K562 (cell line): ENCODE results near the gene R3HDM2. TPM values are rescaled to one million over a fixed set of nuclear protein-coding genes. Genes with fewer than 3 reads are reported as not detected.

ENCODE experiments used
- MAZ ChIP-seq, 2 experiments: fragments of 450-650 bp in 1 of 2; sonication (generic) in 1 of 2; formaldehyde crosslinking; IDR thresholded peaks in 1 of 2; conservative IDR thresholded peaks in 1 of 2; 2 replicates each; pipeline versions ENCODE4 v1.4.0 to v1.5.0; 2020; ENCODE audit warnings: mild to moderate bottlenecking in 1 of 2, missing genetic modification reagents in 1 of 2
- NFE2L1 ChIP-seq: fragments of 450-650 bp; IDR thresholded peaks from 2 replicates; pipeline ENCODE4 v1.6.1; 2016; ENCODE audit warnings: missing genetic modification characterization, low read depth, mild to moderate bottlenecking, missing compliant biosample characterization, moderate library complexity, borderline replicate concordance
- TRIM28 ChIP-seq: fragments of 450-650 bp; IDR thresholded peaks from 2 replicates; pipeline ENCODE4 v1.6.1; 2017
- ZNF121 ChIP-seq: sonication (generic); formaldehyde crosslinking; conservative IDR thresholded peaks from 2 replicates; pipeline ENCODE4 v1.8.0; 2022; ENCODE audit warnings: missing genetic modification reagents
- ZNF384 ChIP-seq: IDR thresholded peaks from 2 replicates; pipeline ENCODE4 v1.6.1; 2012; ENCODE audit warnings: low read depth, low read length, improper control_type of control experiment
- polyA plus RNA-seq, 8 experiments: library from polyadenylated mRNA; depleted of rRNA in 4 of 8; stranded (reverse) in 5 of 8; unstranded in 3 of 8; fragments of >200 nt; fragmentation: Nextera tagmentation in 2 of 8; fragmentation: Illumina TruSeq in 1 of 8; extraction: Ambion mirVana in 2 of 8; extraction: Trizol in 1 of 8; gene quantifications; 2 replicates each; pipeline versions ENCODE4 v1.2.1 to v1.2.3, GENCODE V29; 2011 to 2014; ENCODE audit warnings: inconsistent platforms in 1 of 8, missing spikeins in 1 of 8
- total RNA-seq, 7 experiments: library from RNA; depleted of rRNA in 6 of 7; stranded (reverse); fragments of >200 nt in 6 of 7; fragmentation: Illumina TruSeq in 2 of 7; extraction: Trizol in 2 of 7; gene quantifications; 2 replicates each; pipeline versions ENCODE4 v1.2.1 to v1.2.3, GENCODE V29; 2011 to 2021; ENCODE audit warnings: low replicate concordance in 1 of 7
- TF ChIP-seq, protein P1 (sequence below): fragments of 450-650 bp; IDR thresholded peaks from 2 replicates; pipeline ENCODE4 v1.6.1; 2016; ENCODE audit warnings: mild to moderate bottlenecking
- TF ChIP-seq, protein P2 (sequence below), 2 experiments: fragments of 450-650 bp in 1 of 2; sonication (generic) in 1 of 2; formaldehyde crosslinking in 1 of 2; IDR thresholded peaks; 2 replicates each; pipeline versions ENCODE4 v1.7.1 to v1.9.0; 2016 to 2022; ENCODE audit warnings: inconsistent platforms in 1 of 2, mild to moderate bottlenecking in 1 of 2, missing genetic modification reagents in 1 of 2
- TF ChIP-seq, protein P3 (sequence below), 2 experiments: fragments of 200-800 bp in 1 of 2; sonication (Bioruptor generic) in 1 of 2; sonication (generic) in 1 of 2; formaldehyde crosslinking in 1 of 2; IDR thresholded peaks in 1 of 2; conservative IDR thresholded peaks in 1 of 2; 2 replicates each; pipeline versions ENCODE4 v1.5.0 to v1.6.1; 2016 to 2020; ENCODE audit warnings: missing compliant biosample characterization in 1 of 2, missing genetic modification characterization in 1 of 2, missing genetic modification reagents in 1 of 2
- TF ChIP-seq, protein P4 (sequence below): sonication (generic); formaldehyde crosslinking; IDR thresholded peaks from 2 replicates; pipeline ENCODE4 v1.8.1; 2023; ENCODE audit warnings: mild to moderate bottlenecking, missing genetic modification reagents

Gene R3HDM2
- total and polyA plus RNA-seq, 9 of the 15 experiments (the other 6 are each of a cell fraction or from before 2014, with no cell fraction given) = 3.3 to 18.8 (median 9.0) TPM

DNA sequence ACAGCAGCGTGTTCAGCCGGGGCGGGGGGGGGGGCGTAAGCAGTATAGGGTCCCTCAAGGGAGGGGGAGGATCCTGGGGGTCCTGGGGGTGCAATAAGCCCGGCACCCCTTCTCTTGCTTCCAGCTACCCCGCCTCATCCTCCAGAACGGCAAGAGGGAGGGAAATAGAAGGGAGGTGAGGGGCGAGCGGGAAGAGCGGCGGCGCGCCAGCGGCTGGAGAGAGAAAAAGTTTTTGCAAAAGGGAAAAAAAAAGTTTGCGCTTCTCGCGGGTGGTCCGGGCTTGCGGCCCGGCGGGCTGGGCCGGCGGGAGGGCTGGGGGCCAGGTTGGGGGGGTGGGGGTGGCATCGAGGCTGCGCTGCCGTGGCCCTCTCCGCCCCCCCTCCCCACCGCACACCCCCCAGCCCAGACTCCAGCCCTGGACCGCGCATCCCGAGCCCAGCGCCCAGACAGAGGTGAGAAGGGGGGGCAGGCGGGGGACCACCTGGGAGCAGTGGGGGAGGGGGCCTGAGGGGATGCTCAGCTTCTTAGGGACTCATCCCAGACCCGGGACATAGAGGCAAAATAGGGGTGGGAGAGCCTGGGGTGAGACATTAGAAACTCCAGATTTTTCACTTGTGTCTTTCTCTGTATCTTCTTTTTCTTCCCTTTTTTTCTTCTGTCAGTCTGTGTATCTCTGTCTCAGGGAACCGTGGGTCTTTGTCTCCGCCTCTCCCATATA lies 29.1 kb upstream of the R3HDM2 start, which contains the start of gene GLI1 (continued):
- TF ChIP-seq, protein P1, sequence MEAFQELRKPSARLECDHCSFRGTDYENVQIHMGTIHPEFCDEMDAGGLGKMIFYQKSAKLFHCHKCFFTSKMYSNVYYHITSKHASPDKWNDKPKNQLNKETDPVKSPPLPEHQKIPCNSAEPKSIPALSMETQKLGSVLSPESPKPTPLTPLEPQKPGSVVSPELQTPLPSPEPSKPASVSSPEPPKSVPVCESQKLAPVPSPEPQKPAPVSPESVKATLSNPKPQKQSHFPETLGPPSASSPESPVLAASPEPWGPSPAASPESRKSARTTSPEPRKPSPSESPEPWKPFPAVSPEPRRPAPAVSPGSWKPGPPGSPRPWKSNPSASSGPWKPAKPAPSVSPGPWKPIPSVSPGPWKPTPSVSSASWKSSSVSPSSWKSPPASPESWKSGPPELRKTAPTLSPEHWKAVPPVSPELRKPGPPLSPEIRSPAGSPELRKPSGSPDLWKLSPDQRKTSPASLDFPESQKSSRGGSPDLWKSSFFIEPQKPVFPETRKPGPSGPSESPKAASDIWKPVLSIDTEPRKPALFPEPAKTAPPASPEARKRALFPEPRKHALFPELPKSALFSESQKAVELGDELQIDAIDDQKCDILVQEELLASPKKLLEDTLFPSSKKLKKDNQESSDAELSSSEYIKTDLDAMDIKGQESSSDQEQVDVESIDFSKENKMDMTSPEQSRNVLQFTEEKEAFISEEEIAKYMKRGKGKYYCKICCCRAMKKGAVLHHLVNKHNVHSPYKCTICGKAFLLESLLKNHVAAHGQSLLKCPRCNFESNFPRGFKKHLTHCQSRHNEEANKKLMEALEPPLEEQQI = no peak
- peak; percentile 62; the same call in 1 of the 2 replicates for TF ChIP-seq ZNF384
- TF ChIP-seq NFE2L1 (tag) = no peak
- no peak; the same call in 1 of the 2 replicates for TF ChIP-seq ZNF121 (CRISPR knock-in tag)
- TF ChIP-seq, protein P2, sequence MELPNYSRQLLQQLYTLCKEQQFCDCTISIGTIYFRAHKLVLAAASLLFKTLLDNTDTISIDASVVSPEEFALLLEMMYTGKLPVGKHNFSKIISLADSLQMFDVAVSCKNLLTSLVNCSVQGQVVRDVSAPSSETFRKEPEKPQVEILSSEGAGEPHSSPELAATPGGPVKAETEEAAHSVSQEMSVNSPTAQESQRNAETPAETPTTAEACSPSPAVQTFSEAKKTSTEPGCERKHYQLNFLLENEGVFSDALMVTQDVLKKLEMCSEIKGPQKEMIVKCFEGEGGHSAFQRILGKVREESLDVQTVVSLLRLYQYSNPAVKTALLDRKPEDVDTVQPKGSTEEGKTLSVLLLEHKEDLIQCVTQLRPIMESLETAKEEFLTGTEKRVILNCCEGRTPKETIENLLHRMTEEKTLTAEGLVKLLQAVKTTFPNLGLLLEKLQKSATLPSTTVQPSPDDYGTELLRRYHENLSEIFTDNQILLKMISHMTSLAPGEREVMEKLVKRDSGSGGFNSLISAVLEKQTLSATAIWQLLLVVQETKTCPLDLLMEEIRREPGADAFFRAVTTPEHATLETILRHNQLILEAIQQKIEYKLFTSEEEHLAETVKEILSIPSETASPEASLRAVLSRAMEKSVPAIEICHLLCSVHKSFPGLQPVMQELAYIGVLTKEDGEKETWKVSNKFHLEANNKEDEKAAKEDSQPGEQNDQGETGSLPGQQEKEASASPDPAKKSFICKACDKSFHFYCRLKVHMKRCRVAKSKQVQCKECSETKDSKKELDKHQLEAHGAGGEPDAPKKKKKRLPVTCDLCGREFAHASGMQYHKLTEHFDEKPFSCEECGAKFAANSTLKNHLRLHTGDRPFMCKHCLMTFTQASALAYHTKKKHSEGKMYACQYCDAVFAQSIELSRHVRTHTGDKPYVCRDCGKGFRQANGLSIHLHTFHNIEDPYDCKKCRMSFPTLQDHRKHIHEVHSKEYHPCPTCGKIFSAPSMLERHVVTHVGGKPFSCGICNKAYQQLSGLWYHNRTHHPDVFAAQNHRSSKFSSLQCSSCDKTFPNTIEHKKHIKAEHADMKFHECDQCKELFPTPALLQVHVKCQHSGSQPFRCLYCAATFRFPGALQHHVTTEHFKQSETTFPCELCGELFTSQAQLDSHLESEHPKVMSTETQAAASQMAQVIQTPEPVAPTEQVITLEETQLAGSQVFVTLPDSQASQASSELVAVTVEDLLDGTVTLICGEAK (IDR thresholded peaks at IDR 0.05) = no peak
- TF ChIP-seq, protein P2 (CRISPR knock-in tag; IDR thresholded peaks at IDR 0.05) = no peak
- TF ChIP-seq MAZ (CRISPR knock-in tag; conservative IDR thresholded peaks at IDR 0.05 in 1 of 2, IDR thresholded peaks at IDR 0.05 in 1 of 2) = peak in 1 of 2 experiments; percentile 11; a peak in 2 of 4 replicates
- TF ChIP-seq, protein P3, sequence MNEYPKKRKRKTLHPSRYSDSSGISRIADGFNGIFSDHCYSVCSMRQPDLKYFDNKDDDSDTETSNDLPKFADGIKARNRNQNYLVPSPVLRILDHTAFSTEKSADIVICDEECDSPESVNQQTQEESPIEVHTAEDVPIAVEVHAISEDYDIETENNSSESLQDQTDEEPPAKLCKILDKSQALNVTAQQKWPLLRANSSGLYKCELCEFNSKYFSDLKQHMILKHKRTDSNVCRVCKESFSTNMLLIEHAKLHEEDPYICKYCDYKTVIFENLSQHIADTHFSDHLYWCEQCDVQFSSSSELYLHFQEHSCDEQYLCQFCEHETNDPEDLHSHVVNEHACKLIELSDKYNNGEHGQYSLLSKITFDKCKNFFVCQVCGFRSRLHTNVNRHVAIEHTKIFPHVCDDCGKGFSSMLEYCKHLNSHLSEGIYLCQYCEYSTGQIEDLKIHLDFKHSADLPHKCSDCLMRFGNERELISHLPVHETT (CRISPR knock-in tag; conservative IDR thresholded peaks at IDR 0.05 in 1 of 2, IDR thresholded peaks at IDR 0.05 in 1 of 2) = no peak
- no peak for TF ChIP-seq TRIM28
- TF ChIP-seq, protein P4, sequence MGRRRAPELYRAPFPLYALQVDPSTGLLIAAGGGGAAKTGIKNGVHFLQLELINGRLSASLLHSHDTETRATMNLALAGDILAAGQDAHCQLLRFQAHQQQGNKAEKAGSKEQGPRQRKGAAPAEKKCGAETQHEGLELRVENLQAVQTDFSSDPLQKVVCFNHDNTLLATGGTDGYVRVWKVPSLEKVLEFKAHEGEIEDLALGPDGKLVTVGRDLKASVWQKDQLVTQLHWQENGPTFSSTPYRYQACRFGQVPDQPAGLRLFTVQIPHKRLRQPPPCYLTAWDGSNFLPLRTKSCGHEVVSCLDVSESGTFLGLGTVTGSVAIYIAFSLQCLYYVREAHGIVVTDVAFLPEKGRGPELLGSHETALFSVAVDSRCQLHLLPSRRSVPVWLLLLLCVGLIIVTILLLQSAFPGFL = no peak
